OCI-LY3 (cell line): ENCODE measurements around the gene ZNF530.

ENCODE experiments used
- H2AFZ ChIP-seq: fragments of 200-600, 300-600 bp; shearing (Covaris generic); 2 replicates; pipeline ENCODE4 v1.6.0; 2014; ENCODE audit warnings: antibody characterized with exemption, low read depth, low read length
- H3K27ac ChIP-seq: fragments of 200-600, 300-600 bp; sonication (generic); 2 replicates; pipeline ENCODE4 v1.5.1; 2014; ENCODE audit warnings: mild to moderate bottlenecking, low read length, moderate library complexity, mixed read lengths
- H3K27me3 ChIP-seq: fragments of 200-600, 300-600 bp; sonication (generic); 2 replicates; pipeline ENCODE4 v1.6.1; 2014; ENCODE audit warnings: low read depth, low read length, mixed read lengths
- H3K36me3 ChIP-seq: fragments of 200-600, 300-600 bp; sonication (generic); replicated peaks from 2 replicates; pipeline ENCODE3; 2014; ENCODE audit warnings: low read depth, low read length, mixed read lengths
- H3K4me1 ChIP-seq: fragments of 300-600, 200-600 bp; sonication (generic); 2 replicates; pipeline ENCODE4 v1.6.1; 2014; ENCODE audit warnings: low read length, mixed read lengths
- H3K4me2 ChIP-seq: fragments of 200-600, 300-600 bp; sonication (generic); 2 replicates; pipeline ENCODE4 v1.6.1; 2014; ENCODE audit warnings: low read length, mixed read lengths
- H3K4me3 ChIP-seq: fragments of 300-600, 200-600 bp; sonication (generic); 2 replicates; pipeline ENCODE4 v1.5.1; 2014; ENCODE audit warnings: antibody characterized with exemption, mild to moderate bottlenecking, low read length, moderate library complexity
- H3K79me2 ChIP-seq: fragments of 300-600, 200-600 bp; shearing (Covaris generic); 2 replicates; pipeline ENCODE4 v1.6.1; 2014; ENCODE audit warnings: mild to moderate bottlenecking, low read length, mixed read lengths
- H3K9ac ChIP-seq: fragments of 300-600, 200-600 bp; shearing (Covaris generic); 2 replicates; pipeline ENCODE4 v1.6.0; 2014; ENCODE audit warnings: mild to moderate bottlenecking, low read length, moderate library complexity
- H3K9me3 ChIP-seq: fragments of 200-600, 300-600 bp; shearing (Covaris generic); 2 replicates; pipeline ENCODE4 v1.6.1; 2014; ENCODE audit warnings: low read length, mixed read lengths; ENCODE audit not compliant: insufficient read depth
- H4K20me1 ChIP-seq: fragments of 200-600, 300-600 bp; sonication (generic); 2 replicates; pipeline ENCODE4 v1.6.1; 2016; ENCODE audit warnings: low read length, mixed read lengths; ENCODE audit not compliant: insufficient read depth
- EZH2phosphoT487 ChIP-seq: fragments of 200-600 bp; shearing (Covaris generic); IDR thresholded peaks from 2 replicates; pipeline ENCODE4 v1.6.1; 2018; ENCODE audit warnings: antibody characterized with exemption, mixed run types, low read depth
- TF ChIP-seq, protein P1 (sequence below): fragments of 200-600, 300-600 bp; sonication (generic); IDR thresholded peaks from 2 replicates; pipeline ENCODE4 v1.5.1; 2014; ENCODE audit warnings: antibody characterized with exemption, low read length, low read depth

ZNF530 gene

GRCh38 chr19:57599377-57599760 lies 316 bp upstream of the ZNF530 start:
- Histone ChIP-seq H3K27me3 (no peaks in the 10 kb centered on the region), H3K27ac (no peak overlapping the region), H3K4me3 (peak overlapping the region; percentile 87), H3K79me2 (peaks cover 14% of the 10 kb centered on the region), H2AFZ (peak overlapping the region; percentile 98), H3K4me2 (peak overlapping the region; percentile 72), H3K9me3 (0 out of 2 replicates have a peak, but pooled peaks cover 2% of the 10 kb centered on the region), H3K9ac (peak overlapping the region; percentile 14; the same call in 1 of the 2 replicates), H4K20me1 (no peaks in the 10 kb centered on the region), H3K36me3 (peaks cover 25% of the 10 kb centered on the region), H3K4me1 (peaks cover 10% of the 10 kb centered on the region)
- no peak for TF ChIP-seq EZH2phosphoT487
- TF ChIP-seq, protein P1, sequence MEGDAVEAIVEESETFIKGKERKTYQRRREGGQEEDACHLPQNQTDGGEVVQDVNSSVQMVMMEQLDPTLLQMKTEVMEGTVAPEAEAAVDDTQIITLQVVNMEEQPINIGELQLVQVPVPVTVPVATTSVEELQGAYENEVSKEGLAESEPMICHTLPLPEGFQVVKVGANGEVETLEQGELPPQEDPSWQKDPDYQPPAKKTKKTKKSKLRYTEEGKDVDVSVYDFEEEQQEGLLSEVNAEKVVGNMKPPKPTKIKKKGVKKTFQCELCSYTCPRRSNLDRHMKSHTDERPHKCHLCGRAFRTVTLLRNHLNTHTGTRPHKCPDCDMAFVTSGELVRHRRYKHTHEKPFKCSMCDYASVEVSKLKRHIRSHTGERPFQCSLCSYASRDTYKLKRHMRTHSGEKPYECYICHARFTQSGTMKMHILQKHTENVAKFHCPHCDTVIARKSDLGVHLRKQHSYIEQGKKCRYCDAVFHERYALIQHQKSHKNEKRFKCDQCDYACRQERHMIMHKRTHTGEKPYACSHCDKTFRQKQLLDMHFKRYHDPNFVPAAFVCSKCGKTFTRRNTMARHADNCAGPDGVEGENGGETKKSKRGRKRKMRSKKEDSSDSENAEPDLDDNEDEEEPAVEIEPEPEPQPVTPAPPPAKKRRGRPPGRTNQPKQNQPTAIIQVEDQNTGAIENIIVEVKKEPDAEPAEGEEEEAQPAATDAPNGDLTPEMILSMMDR: no peak; the same call in 1 of the 2 replicates

- no peak overlapping the region for H3K4me2 ChIP-seq
- no peaks in the 10 kb centered on the region; the same call in 1 of the 2 replicates for H3K79me2 ChIP-seq
- peaks cover 69% of the 10 kb centered on the region for H3K36me3 ChIP-seq
- H3K9ac ChIP-seq: no peak overlapping the region
- H3K9me3 ChIP-seq: 0 out of 2 replicates have a peak, but pooled peaks cover under 1% of the 10 kb centered on the region
- H3K27me3 ChIP-seq: no peaks in the 10 kb centered on the region
- no peaks in the 10 kb centered on the region for H4K20me1 ChIP-seq
- no peaks in the 10 kb centered on the region for H3K4me1 ChIP-seq
- H3K4me3 ChIP-seq: no peak overlapping the region
- no peak overlapping the region for H2AFZ ChIP-seq
- H3K27ac ChIP-seq: no peak overlapping the region
- TF ChIP-seq, protein P1: no peak
- no peak for TF ChIP-seq EZH2phosphoT487
Observed at GRCh38 chr19:57606931-57607330, 7.2 kb downstream of the ZNF530 start.

- H3K4me1 ChIP-seq: peaks cover 11% of the 10 kb centered on the region
- H3K4me3 ChIP-seq: no peak overlapping the region
- peaks cover 24% of the 10 kb centered on the region for H3K79me2 ChIP-seq
- no peak overlapping the region for H3K4me2 ChIP-seq
- TF ChIP-seq EZH2phosphoT487: no peak
- TF ChIP-seq, protein P1: no peak
- no peaks in the 10 kb centered on the region for H4K20me1 ChIP-seq
- H3K27me3 ChIP-seq: no peaks in the 10 kb centered on the region
- no peak overlapping the region for H2AFZ ChIP-seq
- H3K27ac ChIP-seq: no peak overlapping the region
- peaks cover 51% of the 10 kb centered on the region for H3K36me3 ChIP-seq
- H3K9ac ChIP-seq: no peak overlapping the region
- H3K9me3 ChIP-seq: peaks cover 27% of the 10 kb centered on the region
Observed at GRCh38 chr19:57611113-57611512, 11.4 kb downstream of the ZNF530 start.

DNA sequence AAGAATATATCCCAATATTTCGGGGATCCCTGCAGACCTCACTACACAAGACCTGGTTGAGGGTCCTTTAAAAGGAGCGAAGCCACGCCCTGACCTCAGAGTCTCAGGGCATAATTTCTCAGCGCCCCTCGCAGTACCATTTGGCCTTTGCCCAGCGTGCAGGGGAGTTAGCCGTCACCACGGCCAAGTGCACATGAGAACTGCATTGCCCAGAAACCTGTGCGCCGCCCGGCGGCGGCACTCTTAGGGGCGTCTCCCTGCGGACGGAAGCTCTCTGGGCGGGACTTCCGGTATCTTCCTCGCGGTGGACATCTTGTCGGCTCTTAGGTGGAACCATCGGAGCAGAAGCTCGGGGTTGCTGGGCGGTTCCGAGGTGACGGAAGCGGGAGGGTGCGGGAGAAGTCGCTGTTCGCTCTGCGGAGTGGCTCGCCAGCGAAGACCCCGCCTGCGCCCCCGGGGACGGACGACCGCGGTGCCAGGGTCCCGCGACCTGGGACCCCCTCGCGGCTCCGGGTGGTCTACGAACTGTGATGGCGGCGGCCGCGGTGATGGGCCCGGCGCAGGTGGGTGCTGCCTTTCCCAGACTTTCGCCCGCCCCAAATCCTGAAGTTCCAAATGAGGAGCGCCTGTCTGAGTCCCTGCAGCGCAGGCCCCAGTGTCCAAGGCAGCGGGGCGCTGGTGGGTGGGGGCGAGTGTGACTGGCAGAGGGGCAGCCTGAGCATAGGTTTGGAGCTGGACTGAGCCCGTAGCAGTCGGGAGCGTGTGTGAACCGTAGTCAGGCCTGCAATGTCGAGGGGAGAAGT lies 14.5 kb downstream of the ZNF530 start, which contains the start of gene ZNF134:
Gene ZNF134, plus strand, starts transcription at position 302 of the 803 bp plus-strand sequence. CDS start 5,227 bp downstream, outside the sequence.
- H3K27ac ChIP-seq: peak within 1 kb of the TSS; percentile 21
- peak within 1 kb of the TSS; percentile 96 for H2AFZ ChIP-seq
- H3K4me1 ChIP-seq: peaks cover 11% of the 10 kb centered on the region
- H3K4me2 ChIP-seq: peak within 1 kb of the TSS; percentile 73
- peak within 1 kb of the TSS; percentile 89 for H3K4me3 ChIP-seq
- H3K27me3 ChIP-seq: no peaks in the 10 kb centered on the region
- no peak for TF ChIP-seq EZH2phosphoT487
- TF ChIP-seq, protein P1: peak; percentile 4; the same call in 1 of the 2 replicates
- peaks cover 56% of the 10 kb centered on the region for H3K36me3 ChIP-seq
- H4K20me1 ChIP-seq: no peaks in the 10 kb centered on the region
- peaks cover 54% of the 10 kb centered on the region for H3K79me2 ChIP-seq
- peak within 1 kb of the TSS; percentile 77 for H3K9ac ChIP-seq
- H3K9me3 ChIP-seq: peaks cover 58% of the 10 kb centered on the region
